Iris pigment epithelial cell (primary cell): ENCODE data around the gene CFAP97D1.
"Not testable (repeated sequence)": the region's sequence is repeated elsewhere in the genome, so short reads cannot be mapped to it uniquely, and the experiment has no call there.

Experiments
- DNase-seq: peaks from one replicate; pipeline ENCODE4 v3.0.0-alpha.2; 2011; ENCODE audit warnings: low read depth

CFAP97D1 gene

DNA sequence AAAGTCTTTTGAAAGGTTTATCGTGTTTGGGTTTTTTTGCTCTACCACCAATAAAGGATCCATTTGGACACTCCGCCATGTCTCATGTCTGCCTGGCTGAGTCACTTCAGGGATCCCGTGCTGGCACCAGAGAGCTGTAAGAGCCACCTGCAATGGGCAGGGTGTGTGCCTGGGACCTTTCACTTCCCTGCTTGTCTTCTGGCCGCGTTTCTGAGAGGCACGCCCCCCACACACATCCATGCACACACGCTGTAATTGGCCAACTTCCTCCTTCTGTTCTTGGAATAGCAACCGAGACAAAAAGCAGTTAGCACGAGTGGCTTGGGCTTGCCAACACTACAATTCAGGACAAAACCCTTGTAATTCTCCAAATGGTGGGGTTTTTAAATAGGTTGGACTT lies 11.9 kb upstream of the CFAP97D1 start:
- no peak for DNase-seq

DNA sequence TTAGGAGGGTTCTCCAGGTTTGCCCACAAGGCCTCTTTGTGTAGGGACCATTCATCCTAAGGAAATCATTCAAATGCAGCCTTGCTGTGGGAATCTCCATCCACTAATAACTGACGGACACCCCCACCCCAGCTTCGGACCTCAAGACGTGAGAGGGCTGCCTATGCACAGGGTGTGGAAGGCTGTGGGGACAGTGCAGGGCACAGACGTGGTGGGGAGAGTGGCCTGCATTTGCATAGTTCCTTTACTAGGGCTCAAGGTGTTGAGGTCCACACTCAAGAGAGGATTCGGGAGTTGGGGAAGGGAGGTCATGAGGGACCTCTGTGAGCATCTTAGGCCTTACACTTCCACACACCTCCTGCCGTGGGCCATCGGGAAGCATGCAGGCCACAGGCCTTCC lies 11.3 kb upstream of the CFAP97D1 start:
- DNase-seq = no peak

DNA sequence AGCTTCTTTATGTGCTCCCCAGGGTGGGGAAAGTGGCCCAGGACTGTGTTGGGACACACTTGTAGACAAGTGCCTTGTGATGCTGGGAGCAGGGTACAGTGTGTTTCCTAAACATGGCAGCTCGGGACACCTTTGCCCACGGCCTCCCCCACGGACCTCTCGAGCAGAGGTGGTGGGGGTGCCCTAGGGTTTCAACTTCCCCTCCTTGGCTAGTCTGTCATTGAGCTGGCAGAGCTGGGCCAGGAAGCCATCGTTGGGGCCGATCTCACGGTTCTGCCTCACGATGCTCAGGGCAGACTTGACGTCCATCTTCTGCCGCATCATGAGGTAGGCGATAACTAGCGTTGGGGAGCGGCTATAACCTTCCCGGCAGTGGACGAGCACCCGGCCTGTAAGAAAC lies 10.8 kb upstream of the CFAP97D1 start:
- DNase-seq = no peak

DNA sequence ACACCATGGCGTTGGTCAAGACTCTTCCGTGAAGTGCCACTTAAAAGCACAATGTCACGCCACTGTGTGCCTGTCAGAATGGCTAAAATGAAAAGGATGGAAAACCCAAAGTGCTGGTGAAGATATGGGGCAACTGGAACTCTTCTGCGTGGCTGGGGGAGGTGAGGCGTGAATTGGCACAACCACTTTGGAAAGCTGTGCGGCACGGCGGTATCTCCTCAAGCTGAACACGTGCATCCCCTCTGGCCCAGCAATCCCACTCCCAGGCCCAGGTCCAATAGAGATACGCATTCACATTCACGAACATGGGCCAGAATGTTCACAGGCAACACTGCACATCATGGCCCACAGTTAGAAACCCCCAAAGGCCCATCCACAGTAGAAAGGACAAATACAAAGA lies 10.4 kb upstream of the CFAP97D1 start:
- DNase-seq = no peak

DNA sequence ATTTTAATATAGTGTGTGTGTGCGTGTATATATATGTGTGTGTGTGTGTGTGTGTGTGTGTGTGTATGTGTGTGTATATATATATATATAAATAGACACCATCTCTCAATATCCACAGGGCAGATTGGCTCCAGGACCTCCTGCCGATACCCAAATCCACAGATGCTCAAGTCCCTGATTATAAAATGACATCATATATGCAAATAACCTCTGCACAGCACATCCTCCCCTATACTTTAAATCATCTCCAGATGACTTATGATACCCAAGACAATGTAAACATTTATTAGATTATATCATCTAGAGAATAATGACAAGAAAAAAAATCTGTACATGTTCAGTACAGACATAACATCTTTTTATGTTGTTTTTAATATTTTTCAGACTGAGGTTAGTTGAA lies 9.3 kb upstream of the CFAP97D1 start:
- DNase-seq = no peak

DNA sequence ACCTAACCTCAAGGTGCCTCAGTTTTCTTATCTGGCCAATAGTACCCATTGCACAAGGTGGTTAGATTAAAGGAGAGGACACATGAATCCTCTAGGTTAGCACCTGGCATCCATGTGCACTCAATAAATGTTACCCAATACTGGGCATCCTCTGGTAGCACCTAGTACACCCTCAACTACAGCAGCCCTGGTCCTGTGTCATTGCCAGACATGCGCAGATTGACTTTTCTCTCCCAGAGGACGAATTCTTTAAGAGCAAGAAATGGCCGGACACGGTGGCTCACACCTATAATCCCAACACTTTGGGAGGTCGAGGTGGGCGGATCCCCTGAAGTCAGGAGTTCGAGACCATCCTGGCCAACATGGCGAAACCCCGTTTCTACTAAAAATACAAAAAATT lies 8.8 kb upstream of the CFAP97D1 start:
- DNase-seq = no peak

DNA sequence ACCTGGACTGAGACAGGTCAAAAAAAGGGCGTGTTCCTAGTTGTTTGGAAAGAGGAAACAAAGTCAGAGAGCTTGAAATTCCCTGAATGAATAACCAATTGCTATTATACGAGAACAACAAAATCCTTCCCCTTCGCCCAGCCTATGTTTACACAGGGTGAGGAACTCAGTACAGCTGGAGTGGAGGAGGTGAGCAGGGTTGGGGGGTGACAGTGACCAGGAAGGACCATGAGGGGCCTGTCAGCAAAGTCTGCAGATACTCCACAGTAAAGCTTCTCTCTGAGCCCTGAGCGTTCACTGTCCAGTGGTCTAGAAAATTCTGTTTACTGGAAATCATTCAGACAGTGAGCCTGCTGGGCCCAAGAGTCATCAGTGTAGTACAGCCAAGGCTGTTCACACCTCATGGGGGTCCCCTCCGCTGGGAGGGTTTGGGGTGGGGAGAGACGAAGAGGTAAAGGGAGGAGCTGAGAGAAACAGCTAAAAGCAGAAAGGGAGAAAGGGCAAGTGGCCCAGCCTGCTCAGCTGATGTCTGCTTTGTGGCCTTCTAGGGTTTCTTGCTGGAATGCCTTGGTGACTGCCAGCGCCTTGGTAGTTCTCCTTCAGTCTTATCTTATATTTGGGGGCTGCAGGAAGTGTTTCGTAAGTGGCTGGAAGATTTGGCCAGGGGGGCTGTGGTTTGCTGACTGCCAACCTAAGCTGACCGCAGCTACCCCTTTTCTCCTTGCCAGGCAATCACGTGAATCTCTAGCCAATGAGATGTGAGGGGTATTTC lies 7.2 kb upstream of the CFAP97D1 start:
- no peak for DNase-seq

DNA sequence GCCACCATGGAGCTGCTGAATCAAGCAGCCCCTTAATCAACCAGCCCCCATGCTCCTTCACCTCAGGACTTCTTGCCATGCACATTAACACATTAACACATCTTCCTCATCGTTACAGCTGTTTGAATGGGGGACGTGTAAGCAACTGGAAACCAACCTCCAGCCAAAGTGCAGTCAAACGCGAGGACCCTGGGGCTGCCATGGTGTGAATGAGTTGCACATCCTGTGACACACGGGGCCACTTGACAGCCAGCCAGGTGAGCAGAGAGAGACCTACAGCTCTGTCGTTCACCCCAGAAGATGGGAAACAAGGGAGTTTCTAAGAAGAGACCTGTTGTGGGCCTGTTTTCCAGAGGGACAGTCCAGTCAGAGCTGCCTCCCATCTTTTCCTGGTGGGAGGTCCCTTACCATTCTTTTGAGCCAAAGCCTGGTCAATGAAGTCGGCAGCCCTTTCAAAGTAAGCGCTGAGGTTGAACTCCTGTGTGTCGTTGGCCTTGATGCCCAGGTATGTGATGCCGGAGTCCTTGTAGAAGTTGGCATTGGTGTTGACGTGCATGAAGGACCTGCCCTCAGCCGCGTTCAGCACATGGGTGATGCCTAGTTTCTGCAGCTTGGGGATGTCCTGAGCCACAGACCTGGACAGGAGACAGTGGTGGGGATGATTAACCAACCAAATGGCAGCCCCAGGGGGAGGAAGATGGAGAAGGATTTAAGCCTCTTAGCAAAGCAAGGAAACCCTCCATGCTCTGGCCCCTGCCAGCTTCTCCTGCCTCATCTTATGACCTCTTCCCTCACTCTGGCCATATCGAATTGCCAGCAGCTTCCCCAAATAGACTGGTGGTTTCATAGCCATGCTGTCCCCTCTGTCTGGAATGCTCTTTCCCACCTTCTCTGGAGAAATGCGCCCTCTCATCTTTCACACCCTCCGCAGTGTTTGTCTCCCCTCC lies 5.7 kb upstream of the CFAP97D1 start:
- no peak for DNase-seq

DNA sequence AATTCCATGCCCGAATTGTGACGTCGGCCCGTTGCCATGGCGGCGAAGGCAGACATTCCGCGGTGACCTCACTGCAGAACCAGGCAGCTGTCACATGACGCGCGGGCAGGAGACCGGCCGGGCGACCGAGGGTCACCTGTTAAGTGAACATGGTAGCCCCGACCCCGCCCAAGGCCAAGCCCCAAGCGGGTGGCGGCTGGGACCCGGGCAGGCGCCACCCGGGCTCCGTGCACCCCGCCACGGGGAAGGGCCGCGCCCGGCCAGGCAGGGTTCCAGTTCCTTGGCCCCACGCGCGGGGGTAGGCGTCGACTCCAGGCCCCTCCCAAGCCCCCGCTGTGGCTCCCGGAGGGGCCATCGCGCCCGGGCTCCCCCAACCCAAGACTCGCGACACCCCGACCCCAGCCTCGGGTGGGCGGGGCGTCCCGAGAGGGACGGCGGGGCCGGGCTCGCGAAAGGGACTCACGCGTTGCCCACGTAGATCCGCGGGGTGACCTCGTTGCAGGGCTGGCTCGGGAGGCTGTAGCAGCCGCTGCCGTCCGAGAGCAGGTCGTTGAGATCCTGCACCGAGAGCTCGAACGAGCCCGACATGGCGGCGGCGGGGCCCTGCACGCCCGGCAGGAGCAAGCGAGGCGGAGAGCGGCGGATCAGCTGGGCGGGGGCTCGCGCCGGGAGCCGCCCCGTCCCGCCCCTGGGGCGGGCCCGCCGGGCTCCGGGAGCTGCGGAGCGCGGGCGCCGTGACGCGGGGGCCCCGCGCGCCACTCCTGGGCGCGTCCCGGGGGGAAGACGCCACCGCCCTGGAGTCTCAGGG lies 1.7 kb upstream of the CFAP97D1 start, which contains the start of gene DUSP3:
Gene DUSP3, minus strand, starts transcription at position 641 of the 808 bp plus-strand sequence. Its CDS starts 53 bp downstream, at position 588.
- peak; percentile 93 for DNase-seq

DNA sequence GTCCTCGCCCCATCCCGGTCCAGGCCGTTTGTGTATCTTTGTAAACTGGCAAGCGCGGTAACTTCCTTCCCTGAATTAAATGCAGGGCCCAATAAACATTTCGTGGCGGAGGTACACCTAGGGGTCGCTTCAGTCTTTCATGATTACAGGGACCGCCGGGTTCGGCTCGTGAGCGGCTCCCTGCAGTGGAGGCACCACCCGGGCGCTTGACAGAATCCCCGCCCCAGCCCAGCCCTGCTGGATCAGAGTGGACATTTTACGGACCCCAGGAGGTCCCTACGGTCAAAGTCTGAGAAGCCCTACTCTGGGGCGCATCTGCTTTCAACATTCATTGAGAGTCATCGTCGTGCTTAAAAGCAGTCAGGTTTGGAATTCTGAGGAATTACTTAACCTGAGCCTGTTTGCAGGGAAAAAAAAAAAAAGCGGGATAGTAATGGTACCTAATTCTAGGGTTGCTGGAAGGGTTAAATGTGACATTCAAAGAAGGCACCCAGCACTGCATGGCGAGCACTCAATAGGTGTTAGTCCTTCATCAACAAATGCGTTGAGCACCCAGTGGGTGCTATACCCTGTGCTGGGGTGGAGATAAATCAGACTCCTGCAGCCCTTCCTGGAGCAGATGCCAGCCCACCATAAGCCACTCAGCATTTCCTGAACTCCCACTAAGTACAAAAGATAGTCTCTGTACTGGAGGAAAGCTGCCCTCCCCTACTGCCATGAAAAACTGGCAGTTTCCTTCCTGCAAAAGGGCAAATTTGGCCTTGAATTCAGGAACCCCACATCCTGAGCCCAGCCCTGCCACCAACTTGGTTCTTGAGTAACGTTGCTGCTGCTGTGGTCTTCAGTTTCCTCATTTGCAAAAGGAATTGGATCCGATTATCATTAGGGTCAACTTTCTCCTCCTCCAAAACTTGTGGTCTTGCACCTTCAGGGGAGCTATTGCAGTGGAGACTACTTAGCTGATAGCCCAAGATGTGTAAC lies 800 bp upstream of the CFAP97D1 start:
- DNase-seq = peak; percentile 31

DNA sequence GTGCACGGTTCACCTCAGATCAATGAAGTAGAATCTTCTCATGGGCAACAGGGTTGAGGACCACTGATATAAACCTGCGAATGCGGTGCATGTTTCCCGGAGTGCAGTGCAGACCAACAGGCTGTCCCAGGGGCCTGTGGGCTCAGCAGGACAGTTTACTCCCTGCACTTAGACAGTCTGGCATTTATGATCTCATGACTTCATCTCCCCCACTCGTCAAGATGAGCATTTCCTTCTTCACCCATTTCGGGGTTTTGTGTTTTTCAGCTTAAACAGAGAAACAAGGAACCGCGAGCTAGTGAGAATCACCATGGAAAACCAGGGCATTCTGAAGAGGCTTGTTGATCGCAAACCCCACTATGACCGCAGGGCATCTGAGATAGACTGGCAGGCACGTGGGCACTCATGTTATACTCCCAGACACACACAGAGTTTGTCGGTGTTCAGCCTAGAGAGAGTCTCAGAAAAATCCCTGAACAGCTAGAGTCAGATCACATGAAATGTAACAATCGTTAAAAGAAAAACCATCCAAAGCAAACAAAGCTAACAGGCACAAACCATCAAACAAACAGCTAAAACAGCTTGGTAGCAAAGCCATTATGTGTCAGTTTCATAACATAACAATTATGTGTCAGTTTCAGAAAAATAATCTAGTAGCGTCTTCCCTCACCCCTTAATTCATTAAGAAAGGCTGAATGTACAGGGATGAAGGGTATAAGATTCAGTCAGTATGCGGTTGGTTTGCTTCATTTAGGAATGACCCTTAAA lies 2.9 kb downstream of the CFAP97D1 start:
- DNase-seq = no peak

DNA sequence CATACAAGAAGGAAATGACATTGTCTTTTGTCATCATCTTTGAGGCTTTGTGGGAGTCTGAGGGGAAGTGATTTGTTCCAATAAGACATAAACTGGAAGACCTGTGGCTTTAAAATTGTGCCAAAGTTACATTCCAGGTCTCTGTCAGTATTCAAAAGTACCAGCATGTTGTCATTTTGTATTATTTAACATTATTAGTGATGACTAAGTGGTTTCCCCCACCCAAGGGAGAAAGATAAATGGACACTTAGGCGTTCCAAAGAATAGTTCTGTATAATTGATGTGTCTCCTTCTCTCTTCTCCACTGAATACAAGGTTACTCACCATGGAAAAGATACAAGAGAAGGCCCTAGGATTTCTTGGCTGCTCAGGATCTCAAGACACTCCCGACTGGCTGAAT lies 3.8 kb downstream of the CFAP97D1 start:
- DNase-seq = peak; percentile 33

DNA sequence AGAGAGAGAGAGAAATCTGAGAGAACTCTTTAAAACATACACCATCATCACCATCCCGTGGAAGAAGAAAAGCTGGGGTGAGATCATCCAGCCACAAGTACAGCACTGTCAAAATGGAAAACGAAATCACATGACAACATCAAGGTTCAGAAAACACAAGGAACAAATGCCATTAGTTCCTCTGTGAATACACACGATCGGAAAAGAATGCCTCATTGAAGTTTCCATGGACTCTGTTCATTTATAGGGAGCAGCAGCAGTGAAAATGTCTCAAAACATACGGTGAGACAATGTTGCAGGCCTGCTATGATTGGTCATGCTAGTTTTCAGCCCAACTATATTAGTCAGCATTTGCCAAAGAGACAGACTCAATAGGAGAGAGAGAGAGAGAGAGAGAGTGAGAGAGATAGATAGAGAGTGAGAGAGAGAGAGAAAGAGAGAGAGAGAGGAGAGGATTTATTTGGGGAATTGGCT lies 4.4 kb downstream of the CFAP97D1 start:
- DNase-seq = peak; percentile 81

DNA sequence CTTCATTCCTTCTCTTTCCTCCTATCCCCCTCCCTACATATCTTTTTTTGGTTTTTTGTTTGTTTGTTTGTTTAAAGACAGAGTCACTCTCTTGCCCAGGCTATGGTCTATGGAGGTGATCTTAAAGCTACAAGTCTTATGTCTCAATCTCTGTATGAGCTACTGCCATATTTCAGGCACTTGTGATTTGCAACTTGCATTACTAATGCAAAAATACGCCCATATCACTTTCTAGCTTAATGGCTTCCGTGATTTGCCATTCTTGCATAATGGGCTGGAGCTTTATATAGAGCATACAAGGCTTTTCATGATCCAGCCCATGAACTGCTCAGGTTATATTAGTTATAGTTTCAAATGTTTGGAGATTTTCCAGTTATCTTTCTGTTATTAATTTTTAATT lies 7.5 kb downstream of the CFAP97D1 start:
- DNase-seq = no peak

DNA sequence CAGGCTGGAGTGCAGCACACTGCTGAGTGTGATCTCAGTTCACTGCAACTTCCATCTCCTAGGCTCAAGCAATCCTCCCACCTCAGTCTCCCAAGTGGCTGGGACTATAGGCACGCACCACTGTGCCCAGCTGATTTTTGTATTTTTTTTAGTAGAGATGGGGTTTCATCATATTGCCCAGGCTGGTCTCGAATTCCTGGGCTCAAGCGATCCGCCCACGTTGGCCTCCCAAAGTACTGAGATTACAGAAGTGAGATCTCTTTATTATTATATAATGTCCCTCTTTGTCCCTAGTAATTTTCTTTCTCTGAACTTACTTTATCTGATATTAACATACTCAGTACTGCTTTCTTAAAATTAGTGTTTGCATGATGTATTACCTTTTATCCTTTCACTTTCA lies 8.3 kb downstream of the CFAP97D1 start:
- no peak for DNase-seq

DNA sequence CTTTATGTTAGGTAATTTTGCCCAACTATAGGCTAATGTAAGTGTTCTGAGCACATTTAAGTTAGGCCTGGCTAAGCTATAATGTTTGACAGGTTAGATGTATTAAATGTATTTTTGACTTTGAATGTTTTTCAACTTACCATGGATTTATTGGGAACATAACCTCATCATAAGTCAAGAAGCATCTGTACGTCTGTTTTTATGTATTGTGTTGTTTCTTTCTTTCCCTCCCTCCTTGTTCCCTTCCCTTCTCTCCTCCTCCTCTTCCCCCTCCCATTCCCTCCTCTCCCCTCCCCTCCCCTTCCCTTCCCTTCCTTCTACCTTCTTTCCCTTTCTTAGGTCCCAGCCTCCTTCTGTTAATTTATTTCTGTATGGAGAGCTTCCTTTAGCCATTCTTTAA lies 9.2 kb downstream of the CFAP97D1 start:
- DNase-seq = no peak

DNA sequence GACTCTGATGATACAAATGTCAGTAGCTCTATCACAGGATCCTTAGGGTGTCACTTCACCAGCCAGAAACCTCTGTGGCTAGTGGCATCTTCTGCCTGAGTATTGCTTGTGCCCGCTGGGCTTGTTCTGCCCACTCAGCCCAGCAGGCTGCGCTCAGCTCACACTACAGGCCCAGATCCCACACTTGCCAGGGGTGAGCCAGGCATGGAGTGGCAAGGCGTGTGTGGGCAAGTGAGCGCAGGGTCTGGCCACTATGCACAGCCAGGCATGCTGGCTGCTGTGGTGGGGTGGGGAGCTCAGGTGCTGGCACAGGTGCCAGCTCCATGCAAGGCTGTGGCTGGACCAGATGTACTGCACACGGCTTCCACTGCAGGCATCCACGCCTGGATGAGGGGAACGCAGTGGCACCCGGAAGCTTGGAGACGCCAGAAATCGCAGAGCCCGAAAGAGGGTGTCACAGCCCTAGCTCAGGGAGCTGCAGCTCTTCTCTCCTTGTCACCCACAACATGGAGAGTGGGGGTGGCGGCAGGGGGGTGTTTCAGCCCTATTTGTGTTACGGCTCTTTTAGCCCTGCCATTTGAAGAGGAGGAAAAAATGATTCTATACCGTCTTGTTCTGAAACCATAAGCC lies 10.2 kb downstream of the CFAP97D1 start:
- DNase-seq = no peak

DNA sequence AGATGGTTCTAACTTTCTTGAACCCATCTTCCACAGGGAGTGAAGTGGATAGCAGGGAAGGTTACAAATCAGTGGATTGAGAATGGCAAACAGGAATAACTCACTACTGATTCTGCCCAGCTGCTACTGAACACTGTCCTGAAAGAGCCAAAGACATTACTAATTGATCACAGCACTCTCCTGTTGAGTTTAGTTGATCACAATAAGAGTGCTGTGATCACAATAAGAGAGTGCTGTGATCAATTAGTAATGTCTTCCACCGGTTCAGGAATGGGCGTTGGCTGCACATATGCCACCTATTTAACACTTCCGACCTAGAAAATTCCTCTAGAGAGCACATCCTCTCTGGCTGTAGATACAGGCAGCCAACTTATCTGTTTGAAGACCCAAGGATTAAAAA lies 11.4 kb downstream of the CFAP97D1 start:
- DNase-seq = peak; percentile 62

DNA sequence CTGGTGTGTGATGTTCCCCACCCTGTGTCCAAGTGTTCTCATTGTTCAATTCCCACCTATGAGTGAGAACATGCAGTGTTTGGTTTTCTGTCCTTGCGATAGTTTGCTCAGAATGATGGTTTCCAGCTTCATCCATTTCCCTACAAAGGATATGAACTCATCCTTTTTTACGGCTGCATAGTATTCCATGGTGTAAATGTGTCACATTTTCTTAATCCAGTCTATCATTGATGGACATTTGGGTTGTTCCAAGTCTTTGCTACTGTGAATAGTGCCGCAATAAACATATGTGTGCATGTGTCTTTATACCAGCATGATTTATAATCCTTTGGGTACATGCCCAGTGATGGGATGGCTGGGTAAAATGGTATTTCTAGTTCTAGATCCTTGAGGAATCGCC lies 12.4 kb downstream of the CFAP97D1 start:
- DNase-seq = not testable (repeated sequence)

DNA sequence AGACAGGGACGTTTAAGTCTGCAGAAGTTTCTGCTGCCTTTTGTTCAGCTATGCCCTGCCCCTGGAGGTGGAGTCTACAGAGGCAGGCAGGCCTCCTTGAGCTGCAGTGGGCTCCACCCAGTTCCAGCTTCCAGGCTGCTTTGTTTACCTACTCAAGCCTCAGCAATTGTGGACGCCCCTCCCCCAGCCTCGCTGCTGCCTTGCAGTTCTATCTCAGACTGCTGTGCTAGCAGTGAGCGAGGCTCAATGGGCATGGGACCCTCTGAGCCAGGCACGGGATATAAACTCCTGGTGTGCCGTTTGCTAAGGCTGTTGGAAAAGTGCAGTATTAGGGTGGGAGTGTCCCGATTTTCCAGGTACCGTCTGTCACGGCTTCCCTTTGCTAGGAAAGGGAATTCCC lies 17.8 kb downstream of the CFAP97D1 start:
- DNase-seq = not testable (repeated sequence)
